Right cardiac atrium (tissue), 5 donors: Measurements from ENCODE around the gene PRTG. TPM values are rescaled to one million over a fixed set of nuclear protein-coding genes. Genes with fewer than 3 reads are reported as not detected.
"Not testable (repeated sequence)": the region's sequence is repeated elsewhere in the genome, so short reads cannot be mapped to it uniquely, and the experiment has no call there.

Experiments
- ATAC-seq, 2 donors: fragments of 200-7000 bp; cut with Tn5 transposase; one replicate each; pipeline versions ENCODE4 v1.8.0 to v1.9.1; 2020; ENCODE audit warnings: moderate library complexity in 2 of 2, mild to moderate bottlenecking in 1 of 2
- DNase-seq, 3 donors: peaks; one replicate each; pipeline ENCODE4 v3.0.0-alpha.2; 2020
- H3K27ac ChIP-seq: one replicate; pipeline ENCODE4 v1.5.1; 2013; ENCODE audit warnings: mild to moderate bottlenecking, low read length, control low read depth, moderate library complexity
- H3K27me3 ChIP-seq: one replicate; pipeline ENCODE4 v1.6.1; 2013; ENCODE audit not compliant: control insufficient read depth, insufficient read depth
- H3K4me1 ChIP-seq: one replicate; pipeline ENCODE4 v1.6.1; 2013; ENCODE audit warnings: low read length; ENCODE audit not compliant: control insufficient read depth, insufficient read depth
- H3K4me3 ChIP-seq: one replicate; pipeline ENCODE4 v1.5.1; 2013; ENCODE audit warnings: low read length, control low read depth
- H3K9me3 ChIP-seq: one replicate; pipeline ENCODE4 v1.6.1; 2013; ENCODE audit warnings: low read length; ENCODE audit not compliant: control insufficient read depth
- WGBS: extraction: QIAGEN DNeasy Blood & Tissue Kit; methylation state at CpG from one replicate; pipeline ENCODE4 v1.1.7; 2013; 5-methylcytosine and 5-hydroxymethylcytosine counted together
- intact Hi-C, 4 donors: fragments of 100-400 bp; cut with DNase I; formaldehyde crosslinking; loops; one replicate each; pipeline versions ENCODE4 v1.11.0 to v1.14.0; 2022 to 2023
- polyA plus RNA-seq: library from polyadenylated mRNA; stranded (reverse); fragments of 200-250 nt; gene quantifications from one replicate; pipeline ENCODE4 v1.2.3, GENCODE V29; 2013
- total RNA-seq, 4 donors: library from RNA; stranded (reverse); fragmentation: NEBNext Ultra II Directional; extraction: Animal tissue kit (Norgen Biotek cat#: 25700); gene quantifications; one replicate each; pipeline ENCODE4 v1.2.1, GENCODE V29; 2021
- donor health status: healthy with polysubstance abuse.
- donor health status: DM: no; HTN: yes; CAD: no.
- donor health status: DM: no; HTN: no; CAD: no.
- donor health status: DM: no; HTN: yes; CAD: no; lungs with severe emphysema.
- donor health status: DM: yes; HTN: yes; CAD: no.

Gene PRTG
- total and polyA plus RNA-seq, 5 donors = 0.23 to 1.4 (median 0.60) TPM

GRCh38 chr15:55742498-55742926 is 440 bp downstream of the PRTG start:
- ATAC-seq = peak; percentile 63
- peak overlapping the region; percentile 78 for H3K4me3 ChIP-seq
- no peaks in the 10 kb centered on the region for H3K9me3 ChIP-seq
- no peaks in the 10 kb centered on the region for H3K27me3 ChIP-seq
- peak in 1 of 3 donors; percentile 26 for DNase-seq
- intact Hi-C loops = no loop called here
- peak overlapping the region; percentile 13 for H3K27ac ChIP-seq
- no peaks in the 10 kb centered on the region for H3K4me1 ChIP-seq
- under 1% methylated on average over 52 of the region's 52 CpGs for WGBS

GRCh38 chr15:55741833-55742497 is 987 bp downstream of the PRTG start:
- Histone ChIP-seq H3K4me3 (peak overlapping the region; percentile 78), H3K27ac (no peak overlapping the region), H3K4me1 (no peaks in the 10 kb centered on the region), H3K9me3 (no peaks in the 10 kb centered on the region), H3K27me3 (no peaks in the 10 kb centered on the region)
- WGBS = 3% methylated on average over 34 of the region's 34 CpGs
- ATAC-seq (no peak), DNase-seq (peak in 2 of 3 donors; percentile 64 to 66)
- intact Hi-C loops = no loop called here

- no peaks in the 10 kb centered on the region for H3K27me3 ChIP-seq
- H3K9me3 ChIP-seq = no peaks in the 10 kb centered on the region
- DNase-seq (no peak), ATAC-seq (no peak)
- intact Hi-C loops = no loop called here
- WGBS = 30% methylated on average over 21 of the region's 21 CpGs
- H3K4me3 ChIP-seq = peak overlapping the region; percentile 78
- no peak overlapping the region for H3K27ac ChIP-seq
- no peaks in the 10 kb centered on the region for H3K4me1 ChIP-seq
These were observed 1.7 kb downstream of the PRTG start for GRCh38 chr15:55740981-55741832.

- no peaks in the 10 kb centered on the region for H3K9me3 ChIP-seq
- no peak for ATAC-seq
- H3K4me1 ChIP-seq = no peaks in the 10 kb centered on the region
- intact Hi-C loops = no loop called here
- no peaks in the 10 kb centered on the region for H3K27me3 ChIP-seq
- 63% methylated on average over 11 of the region's 11 CpGs for WGBS
- no peak overlapping the region for H3K27ac ChIP-seq
- H3K4me3 ChIP-seq = no peak overlapping the region
- no peak for DNase-seq
These were observed 2.5 kb downstream of the PRTG start for GRCh38 chr15:55740359-55740878.

- Histone ChIP-seq H3K27ac (no peak overlapping the region), H3K27me3 (no peaks in the 10 kb centered on the region), H3K4me3 (no peak overlapping the region), H3K9me3 (no peaks in the 10 kb centered on the region), H3K4me1 (no peaks in the 10 kb centered on the region)
- DNase-seq = no peak
- intact Hi-C loops = no loop called here
- WGBS = 99% methylated on average over 1 of the region's 1 CpG
- no peak for ATAC-seq
These were observed 3.3 kb downstream of the PRTG start for GRCh38 chr15:55739641-55740040.

- Histone ChIP-seq H3K4me1 (no peaks in the 10 kb centered on the region), H3K4me3 (no peak overlapping the region), H3K27ac (no peak overlapping the region), H3K27me3 (no peaks in the 10 kb centered on the region), H3K9me3 (no peaks in the 10 kb centered on the region)
- ATAC-seq (no peak), DNase-seq (no peak)
- intact Hi-C loops = no loop called here
- WGBS = 49% methylated on average over 1 of the region's 1 CpG
These were observed 4.2 kb downstream of the PRTG start for GRCh38 chr15:55738715-55739114.

- intact Hi-C loops = no loop called here
- Histone ChIP-seq H3K9me3 (no peaks in the 10 kb centered on the region), H3K4me3 (no peak overlapping the region), H3K4me1 (no peaks in the 10 kb centered on the region), H3K27ac (no peak overlapping the region), H3K27me3 (no peaks in the 10 kb centered on the region)
- ATAC-seq (peak in 1 of 2 donors; percentile 28), DNase-seq (no peak)
These were observed 5.6 kb downstream of the PRTG start for GRCh38 chr15:55737373-55737772.

GRCh38 chr15:55736756-55737155 is 6.2 kb downstream of the PRTG start:
- WGBS = 63% methylated on average over 3 of the region's 3 CpGs
- DNase-seq = no peak
- H3K27me3 ChIP-seq = no peaks in the 10 kb centered on the region
- no peak overlapping the region for H3K4me3 ChIP-seq
- H3K27ac ChIP-seq = no peak overlapping the region
- intact Hi-C loops = no loop called here
- no peak for ATAC-seq
- no peaks in the 10 kb centered on the region for H3K4me1 ChIP-seq
- H3K9me3 ChIP-seq = no peaks in the 10 kb centered on the region

GRCh38 chr15:55734641-55735040 is 8.3 kb downstream of the PRTG start:
- intact Hi-C loops = no loop called here
- 63% methylated on average over 2 of the region's 2 CpGs for WGBS

GRCh38 chr15:55733461-55733860 is 9.5 kb downstream of the PRTG start:
- H3K4me3 ChIP-seq, H3K9me3 ChIP-seq, ATAC-seq, H3K27ac ChIP-seq, H3K4me1 ChIP-seq, DNase-seq, intact Hi-C loops, H3K27me3 ChIP-seq: not testable (repeated sequence)
- 99% methylated on average over 7 of the region's 7 CpGs for WGBS

More at GRCh38 chr15:55734641-55735040, 8.3 kb downstream of the PRTG start:
- no peak overlapping the region for H3K27ac ChIP-seq
- no peaks in the 10 kb centered on the region for H3K4me1 ChIP-seq
- no peaks in the 10 kb centered on the region for H3K27me3 ChIP-seq
- no peaks in the 10 kb centered on the region for H3K9me3 ChIP-seq
- no peak for ATAC-seq
- no peak overlapping the region for H3K4me3 ChIP-seq
- no peak for DNase-seq

GRCh38 chr15:55721554-55722185 is 21.3 kb downstream of the PRTG start:
- H3K27me3 ChIP-seq = no peaks in the 10 kb centered on the region
- DNase-seq (no peak), ATAC-seq (no peak)
- intact Hi-C loops = no loop called here
- H3K4me1 ChIP-seq = no peaks in the 10 kb centered on the region
- H3K27ac ChIP-seq = no peak overlapping the region
- 37% methylated on average over 3 of the region's 3 CpGs for WGBS
- no peak overlapping the region for H3K4me3 ChIP-seq
- no peaks in the 10 kb centered on the region for H3K9me3 ChIP-seq
